DND-41 (cell line): Measurements from ENCODE around the gene DOCK7.

Source experiments
- ATAC-seq: fragments of 200-7000 bp; cut with Tn5 transposase; 3 replicates; pipeline ENCODE4 v1.9.1; 2021; ENCODE audit warnings: low read depth; ENCODE audit not compliant: insufficient read depth
- DNase-seq: peaks from one replicate; pipeline ENCODE4 v3.0.0-alpha.2; 2020
- H2AFZ ChIP-seq: 2 replicates; pipeline ENCODE4 v1.6.0; 2012; ENCODE audit warnings: low read depth, low read length
- H3K27ac ChIP-seq: 2 replicates; pipeline ENCODE4 v1.5.1; 2012; ENCODE audit warnings: low read length, inconsistent platforms
- H3K27me3 ChIP-seq: fragments of 200-600 bp; sonication (generic); 2 replicates; pipeline ENCODE4 v1.6.0; 2012; ENCODE audit warnings: low read length, mild to moderate bottlenecking, inconsistent platforms; ENCODE audit not compliant: insufficient read depth, poor library complexity
- H3K36me3 ChIP-seq: 2 replicates; pipeline ENCODE4 v1.5.1; 2012; ENCODE audit warnings: low read length, inconsistent platforms; ENCODE audit not compliant: insufficient read depth
- H3K4me1 ChIP-seq: 2 replicates; pipeline ENCODE4 v1.5.1; 2012; ENCODE audit warnings: mild to moderate bottlenecking, low read length; ENCODE audit not compliant: insufficient read depth
- H3K4me2 ChIP-seq: 2 replicates; pipeline ENCODE4 v1.6.0; 2012; ENCODE audit warnings: mild to moderate bottlenecking, moderate library complexity, low read length, inconsistent platforms; ENCODE audit not compliant: insufficient read depth
- H3K4me3 ChIP-seq, 2 experiments: fragments of 200-600 bp in 1 of 2; shearing (Covaris generic) in 1 of 2; 2 replicates each; pipeline ENCODE4 v1.5.1; 2012 to 2016; ENCODE audit warnings: inconsistent platforms in 2 of 2, low read length in 2 of 2, mild to moderate bottlenecking in 2 of 2, low read depth in 1 of 2, moderate library complexity in 1 of 2
- H3K79me2 ChIP-seq: 2 replicates; pipeline ENCODE4 v1.6.0; 2012; ENCODE audit warnings: low read length, inconsistent platforms; ENCODE audit not compliant: insufficient read depth
- H3K9ac ChIP-seq: 2 replicates; pipeline ENCODE4 v1.6.0; 2012; ENCODE audit warnings: low read depth, mild to moderate bottlenecking, inconsistent platforms, low read length, moderate library complexity
- H3K9me3 ChIP-seq: 2 replicates; pipeline ENCODE4 v1.5.1; 2012; ENCODE audit warnings: low read length, moderate library complexity, mild to moderate bottlenecking, inconsistent platforms; ENCODE audit not compliant: insufficient read depth, severe bottlenecking
- H4K20me1 ChIP-seq: 2 replicates; pipeline ENCODE4 v1.6.0; 2012; ENCODE audit warnings: low read length; ENCODE audit not compliant: insufficient read depth
- EZH2 ChIP-seq: IDR thresholded peaks from 3 replicates; pipeline ENCODE4 v1.6.1; 2012; ENCODE audit warnings: borderline replicate concordance, low read depth, mild to moderate bottlenecking, moderate library complexity, low read length, inconsistent platforms; ENCODE audit not compliant: severe bottlenecking
- TF ChIP-seq, protein P1 (sequence below): IDR thresholded peaks from 2 replicates; pipeline ENCODE4 v1.5.1; 2012; ENCODE audit warnings: borderline replicate concordance, low read length, moderate library complexity, mild to moderate bottlenecking; ENCODE audit not compliant: poor library complexity, severe bottlenecking; ENCODE audit errors: extremely low read depth

Gene DOCK7

DNA sequence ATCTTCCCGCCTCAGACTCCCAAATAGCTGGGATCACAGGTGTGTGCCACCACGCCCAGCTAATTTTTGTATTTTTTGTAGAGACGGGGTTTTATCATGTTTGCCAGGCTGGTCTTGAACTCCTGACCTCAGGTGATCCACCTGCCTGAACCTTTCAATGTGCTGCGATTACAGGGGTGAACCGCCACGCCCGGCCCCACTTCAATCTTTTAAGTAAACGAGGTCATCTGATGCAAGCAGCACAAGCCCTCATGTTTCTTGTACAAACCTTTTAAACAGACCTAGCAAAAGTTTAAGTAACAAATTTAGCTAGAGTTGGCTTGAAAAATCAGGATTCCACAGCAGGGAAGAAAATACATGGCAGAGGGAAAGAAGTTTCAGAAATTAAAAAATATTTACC, 272.5 kb downstream of the DOCK7 start:
- DNase-seq: no peak
- Histone ChIP-seq H3K4me1 (no peaks in the 10 kb centered on the region), H3K27ac (no peak overlapping the region), H2AFZ (no peak overlapping the region), H4K20me1 (no peaks in the 10 kb centered on the region), H3K27me3 (peaks cover 3% of the 10 kb centered on the region), H3K9ac (no peak overlapping the region), H3K36me3 (no peaks in the 10 kb centered on the region), H3K4me3 (no peak overlapping the region), H3K9me3 (no peaks in the 10 kb centered on the region), H3K4me2 (no peak overlapping the region), H3K79me2 (no peaks in the 10 kb centered on the region)
- ATAC-seq: no peak
- no peak for TF ChIP-seq EZH2
- TF ChIP-seq, protein P1, sequence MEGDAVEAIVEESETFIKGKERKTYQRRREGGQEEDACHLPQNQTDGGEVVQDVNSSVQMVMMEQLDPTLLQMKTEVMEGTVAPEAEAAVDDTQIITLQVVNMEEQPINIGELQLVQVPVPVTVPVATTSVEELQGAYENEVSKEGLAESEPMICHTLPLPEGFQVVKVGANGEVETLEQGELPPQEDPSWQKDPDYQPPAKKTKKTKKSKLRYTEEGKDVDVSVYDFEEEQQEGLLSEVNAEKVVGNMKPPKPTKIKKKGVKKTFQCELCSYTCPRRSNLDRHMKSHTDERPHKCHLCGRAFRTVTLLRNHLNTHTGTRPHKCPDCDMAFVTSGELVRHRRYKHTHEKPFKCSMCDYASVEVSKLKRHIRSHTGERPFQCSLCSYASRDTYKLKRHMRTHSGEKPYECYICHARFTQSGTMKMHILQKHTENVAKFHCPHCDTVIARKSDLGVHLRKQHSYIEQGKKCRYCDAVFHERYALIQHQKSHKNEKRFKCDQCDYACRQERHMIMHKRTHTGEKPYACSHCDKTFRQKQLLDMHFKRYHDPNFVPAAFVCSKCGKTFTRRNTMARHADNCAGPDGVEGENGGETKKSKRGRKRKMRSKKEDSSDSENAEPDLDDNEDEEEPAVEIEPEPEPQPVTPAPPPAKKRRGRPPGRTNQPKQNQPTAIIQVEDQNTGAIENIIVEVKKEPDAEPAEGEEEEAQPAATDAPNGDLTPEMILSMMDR: no peak

DNA sequence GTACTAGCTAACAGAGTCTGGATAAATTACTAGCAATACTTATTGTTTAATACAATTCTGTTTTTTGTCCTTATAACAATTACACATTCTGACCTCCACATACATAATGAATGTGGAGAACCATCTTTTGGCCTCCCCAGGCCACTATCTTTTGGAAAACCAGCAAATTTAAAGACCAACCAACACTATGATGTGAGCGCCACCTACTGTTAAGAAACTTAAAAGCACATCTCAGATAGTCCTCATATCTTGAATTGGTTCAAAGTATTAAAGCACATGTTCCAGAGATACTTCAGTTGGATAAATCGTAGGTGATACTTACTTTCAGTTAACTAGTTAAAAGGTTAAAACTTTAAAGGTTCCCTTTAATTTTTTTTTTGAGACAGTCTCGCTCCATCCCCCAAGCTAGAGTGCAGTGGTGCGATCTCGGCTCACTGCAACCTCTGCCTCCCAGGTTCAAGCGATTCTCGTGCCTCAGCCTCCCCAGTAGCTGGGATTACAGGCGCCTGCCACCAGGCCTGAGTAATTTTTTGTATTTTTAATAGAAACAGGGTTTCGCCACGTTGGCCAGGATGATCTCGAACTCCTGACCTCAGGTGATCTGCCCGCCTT, 280.7 kb downstream of the DOCK7 start:
- Histone ChIP-seq H3K27me3 (peaks cover 15% of the 10 kb centered on the region), H3K4me2 (no peak overlapping the region), H3K27ac (no peak overlapping the region), H3K79me2 (no peaks in the 10 kb centered on the region), H3K9ac (no peak overlapping the region), H3K4me3 (no peak overlapping the region), H2AFZ (no peak overlapping the region), H3K4me1 (no peaks in the 10 kb centered on the region), H3K9me3 (no peaks in the 10 kb centered on the region), H3K36me3 (no peaks in the 10 kb centered on the region), H4K20me1 (no peaks in the 10 kb centered on the region)
- DNase-seq: peak; percentile 16
- TF ChIP-seq, protein P1: peak; percentile 85
- no peak for TF ChIP-seq EZH2
- ATAC-seq: peak; percentile 71; the same call in 2 of the 3 replicates

DNA sequence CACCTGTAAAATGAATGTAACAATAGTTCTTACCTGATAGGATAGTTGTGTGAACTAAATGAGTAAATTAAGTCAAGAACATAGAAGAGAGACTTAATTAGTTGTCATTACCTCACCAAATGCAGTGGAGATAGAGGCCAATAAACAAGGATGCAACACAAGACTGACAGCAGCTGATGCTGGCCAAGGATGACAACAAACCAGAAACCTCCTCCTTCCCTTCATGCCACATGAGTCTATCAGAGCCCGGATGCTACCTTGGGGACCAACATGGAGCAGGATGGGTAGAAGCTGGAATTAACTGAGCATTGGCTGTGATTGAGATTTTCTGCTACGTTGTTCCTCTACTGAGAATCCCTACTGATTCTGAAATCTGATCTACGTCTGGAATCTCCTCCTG, 281.6 kb downstream of the DOCK7 start:
- H4K20me1 ChIP-seq: no peaks in the 10 kb centered on the region
- H3K4me2 ChIP-seq: no peak overlapping the region
- no peaks in the 10 kb centered on the region for H3K9me3 ChIP-seq
- no peak for TF ChIP-seq EZH2
- TF ChIP-seq, protein P1: no peak
- H3K36me3 ChIP-seq: no peaks in the 10 kb centered on the region
- DNase-seq: no peak
- no peak for ATAC-seq
- H3K4me3 ChIP-seq: no peak overlapping the region
- no peak overlapping the region for H3K27ac ChIP-seq
- no peaks in the 10 kb centered on the region for H3K79me2 ChIP-seq
- H2AFZ ChIP-seq: no peak overlapping the region
- H3K9ac ChIP-seq: no peak overlapping the region
- H3K4me1 ChIP-seq: no peaks in the 10 kb centered on the region
- peaks cover 15% of the 10 kb centered on the region for H3K27me3 ChIP-seq

DNA sequence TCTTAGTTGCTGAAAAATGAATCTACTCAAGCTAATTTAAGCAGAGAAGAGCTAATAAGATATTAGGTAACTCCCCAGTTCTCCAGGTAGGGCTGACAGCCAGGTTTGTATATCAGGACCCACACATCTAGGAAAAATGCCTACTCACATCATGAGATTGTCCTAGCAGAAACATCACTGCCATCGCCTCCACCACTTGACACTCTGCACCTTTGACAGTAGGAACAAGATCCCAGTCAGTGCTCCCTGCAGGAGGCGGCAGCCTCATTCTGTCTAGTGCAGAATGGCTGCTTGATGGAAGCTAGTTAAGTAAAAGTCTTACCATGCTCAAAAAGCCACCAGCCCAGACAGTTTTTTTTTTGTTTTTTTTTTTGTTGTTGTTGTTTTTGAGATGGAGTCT, 282.9 kb downstream of the DOCK7 start:
- no peaks in the 10 kb centered on the region for H3K9me3 ChIP-seq
- no peak overlapping the region for H2AFZ ChIP-seq

More for the DNA sequence above, 282.9 kb downstream of the DOCK7 start:
- TF ChIP-seq, protein P1: no peak
- no peak for TF ChIP-seq EZH2
- Histone ChIP-seq H3K79me2 (no peaks in the 10 kb centered on the region), H3K9ac (no peak overlapping the region), H3K4me1 (no peaks in the 10 kb centered on the region), H3K36me3 (no peaks in the 10 kb centered on the region), H4K20me1 (no peaks in the 10 kb centered on the region), H3K27me3 (peaks cover 12% of the 10 kb centered on the region), H3K27ac (no peak overlapping the region), H3K4me2 (no peak overlapping the region), H3K4me3 (no peak overlapping the region)
- DNase-seq: no peak
- ATAC-seq: no peak
